ENCODE data around the gene HABP4.

- no peak for TF ChIP-seq ZFP36 (IDR thresholded peaks at IDR 0.05; ENCODE audit: borderline replicate concordance, partially characterized antibody)
- no peak for TF ChIP-seq CTCF (IDR thresholded peaks at IDR 0.05)
- TF ChIP-seq CHD2 (IDR thresholded peaks at IDR 0.05; ENCODE audit: low read length, partially characterized antibody): no peak
- no peak for TF ChIP-seq SREBF2 (IDR thresholded peaks at IDR 0.05)
- no peak for TF ChIP-seq RFX5 (IDR thresholded peaks at IDR 0.05)
- no peak for TF ChIP-seq BCL3 (IDR thresholded peaks at IDR 0.05)
Measured at GRCh38 chr9:96482476-96482875, 32.5 kb downstream of the HABP4 start.

Measured in A549 (cell line).